MM.1S (cell line): ENCODE data around the gene NRG2.

Experiments used
- DNase-seq: peaks from one replicate; pipeline ENCODE4 v3.0.0-alpha.2; 2015
- H2AFZ ChIP-seq: fragments of 300-600 bp; sonication (generic); 2 replicates; pipeline ENCODE4 v1.6.0; 2016; ENCODE audit warnings: antibody characterized with exemption, low read length
- H3F3A ChIP-seq: fragments of 300-600 bp; sonication (generic); 2 replicates; pipeline ENCODE4 v1.6.1; 2016; ENCODE audit warnings: mild to moderate bottlenecking, antibody characterized with exemption, low read length, moderate library complexity, mixed read lengths; ENCODE audit not compliant: insufficient read depth
- H3K27ac ChIP-seq: fragments of 300-600 bp; sonication (generic); 2 replicates; pipeline ENCODE4 v1.5.1; 2016; ENCODE audit warnings: mild to moderate bottlenecking, low read length
- H3K27me3 ChIP-seq: fragments of 300-600 bp; sonication (generic); replicated peaks from 2 replicates; pipeline ENCODE4 v1.6.0; 2016; ENCODE audit warnings: low read length; ENCODE audit not compliant: insufficient read depth
- H3K36me3 ChIP-seq: fragments of 300-600 bp; sonication (generic); replicated peaks from 2 replicates; pipeline ENCODE4 v1.6.1; 2016; ENCODE audit warnings: mild to moderate bottlenecking, low read length, mixed read lengths; ENCODE audit not compliant: insufficient read depth
- H3K4me1 ChIP-seq: fragments of 300-600 bp; sonication (generic); 2 replicates; pipeline ENCODE4 v1.6.1; 2016; ENCODE audit warnings: low read length, mixed read lengths
- H3K4me2 ChIP-seq: fragments of 300-600 bp; sonication (generic); 2 replicates; pipeline ENCODE4 v1.6.0; 2016; ENCODE audit warnings: low read depth, low read length
- H3K4me3 ChIP-seq: fragments of 300-600 bp; sonication (generic); 2 replicates; pipeline ENCODE4 v1.5.1; 2016; ENCODE audit warnings: low read length, mixed read lengths
- H3K79me2 ChIP-seq: fragments of 300-600 bp; sonication (generic); 2 replicates; pipeline ENCODE4 v1.6.1; 2016; ENCODE audit warnings: mixed run types, low read length, mixed read lengths
- H3K9ac ChIP-seq: fragments of 300-600 bp; sonication (generic); 2 replicates; pipeline ENCODE4 v1.6.1; 2016; ENCODE audit warnings: low read length, mixed read lengths
- H3K9me2 ChIP-seq: fragments of 300-600 bp; sonication (generic); replicated peaks from 2 replicates; pipeline ENCODE4 v1.6.1; 2016; ENCODE audit warnings: mild to moderate bottlenecking, low read length, mixed read lengths; ENCODE audit not compliant: insufficient read depth
- H3K9me3 ChIP-seq: fragments of 300-600 bp; sonication (generic); replicated peaks from 2 replicates; pipeline ENCODE4 v1.6.1; 2016; ENCODE audit warnings: mild to moderate bottlenecking, low read length, mixed read lengths; ENCODE audit not compliant: insufficient read depth
- H4K20me1 ChIP-seq: fragments of 300-600 bp; sonication (generic); 2 replicates; pipeline ENCODE4 v1.6.1; 2016; ENCODE audit warnings: mild to moderate bottlenecking, low read length, moderate library complexity, mixed read lengths; ENCODE audit not compliant: insufficient read depth
- CTCF ChIP-seq: fragments of 300-600 bp; sonication (generic); IDR thresholded peaks from 2 replicates; pipeline ENCODE4 v1.5.1; 2016; ENCODE audit warnings: antibody characterized with exemption, low read length, mixed read lengths
- EZH2 ChIP-seq: fragments of 300-600 bp; sonication (generic); optimal IDR thresholded peaks from 2 replicates; pipeline ENCODE3; 2017; ENCODE audit warnings: low read depth, mild to moderate bottlenecking, antibody characterized with exemption, low read length, mixed read lengths
- EZH2phosphoT487 ChIP-seq: fragments of 300-600 bp; sonication (generic); IDR thresholded peaks from 2 replicates; pipeline ENCODE4 v1.6.1; 2018; ENCODE audit warnings: antibody characterized with exemption, low read length

The NRG2 gene

GRCh38 chr5:140076142-140076541 lies 33.0 kb upstream of the NRG2 start:
- Histone ChIP-seq H4K20me1 (no peaks in the 10 kb centered on the region), H3K79me2 (no peaks in the 10 kb centered on the region), H2AFZ (no peak overlapping the region), H3K27me3 (no peaks in the 10 kb centered on the region), H3K36me3 (no peaks in the 10 kb centered on the region), H3K4me2 (no peak overlapping the region), H3K4me3 (no peak overlapping the region), H3K27ac (no peak overlapping the region), H3K4me1 (no peaks in the 10 kb centered on the region), H3K9me3 (no peaks in the 10 kb centered on the region), H3F3A (no peaks in the 10 kb centered on the region), H3K9me2 (no peaks in the 10 kb centered on the region), H3K9ac (no peak overlapping the region)
- DNase-seq: no peak
- TF ChIP-seq EZH2phosphoT487 (no peak), CTCF (no peak), EZH2 (no peak)

DNA sequence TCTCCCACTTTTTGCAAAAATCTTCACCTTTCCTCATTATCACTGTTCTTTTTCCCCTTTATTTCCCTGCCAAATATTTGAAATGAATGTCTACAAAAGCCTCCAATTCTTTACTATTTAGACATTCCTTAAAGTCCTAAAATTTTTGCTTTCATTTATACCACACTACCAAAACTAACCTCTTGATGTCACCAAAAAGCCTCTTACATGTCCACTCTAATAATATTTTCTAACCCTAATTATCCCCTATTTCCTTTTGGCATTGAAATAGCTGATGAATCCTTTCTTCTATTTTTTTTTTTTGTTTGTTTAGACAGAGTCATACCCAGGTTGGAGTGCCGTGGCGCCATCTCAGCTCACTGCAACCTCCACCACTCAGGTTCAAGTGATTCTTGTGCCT lies 32.3 kb upstream of the NRG2 start:
- H3K27me3 ChIP-seq: no peaks in the 10 kb centered on the region
- no peaks in the 10 kb centered on the region for H3K9me3 ChIP-seq
- H3K4me3 ChIP-seq: no peak overlapping the region
- no peaks in the 10 kb centered on the region for H3K79me2 ChIP-seq
- no peaks in the 10 kb centered on the region for H3K9me2 ChIP-seq
- no peaks in the 10 kb centered on the region for H3K36me3 ChIP-seq
- H3F3A ChIP-seq: no peaks in the 10 kb centered on the region
- H2AFZ ChIP-seq: no peak overlapping the region
- DNase-seq: no peak
- TF ChIP-seq CTCF: peak; percentile 29
- no peak for TF ChIP-seq EZH2phosphoT487
- no peak for TF ChIP-seq EZH2
- no peaks in the 10 kb centered on the region for H4K20me1 ChIP-seq
- H3K4me2 ChIP-seq: no peak overlapping the region
- no peak overlapping the region for H3K9ac ChIP-seq
- no peaks in the 10 kb centered on the region for H3K4me1 ChIP-seq
- H3K27ac ChIP-seq: no peak overlapping the region

GRCh38 chr5:140073296-140073695 lies 30.2 kb upstream of the NRG2 start:
- H3K4me3 ChIP-seq: no peak overlapping the region
- H3K36me3 ChIP-seq: no peaks in the 10 kb centered on the region
- H3K4me1 ChIP-seq: no peaks in the 10 kb centered on the region
- H3K9me2 ChIP-seq: no peaks in the 10 kb centered on the region
- DNase-seq: peak; percentile 33
- H3K9me3 ChIP-seq: no peaks in the 10 kb centered on the region
- H3K27ac ChIP-seq: no peak overlapping the region
- H3K4me2 ChIP-seq: no peak overlapping the region
- no peaks in the 10 kb centered on the region for H4K20me1 ChIP-seq
- H3F3A ChIP-seq: no peaks in the 10 kb centered on the region
- H3K27me3 ChIP-seq: no peaks in the 10 kb centered on the region
- H3K79me2 ChIP-seq: no peaks in the 10 kb centered on the region
- H3K9ac ChIP-seq: no peak overlapping the region
- no peak overlapping the region for H2AFZ ChIP-seq
- TF ChIP-seq CTCF (peak; percentile 57), EZH2 (no peak)
